Kidney (tissue), 14 donors: Measurements from ENCODE around the gene ITGA5. TPM values are rescaled to one million over a fixed set of nuclear protein-coding genes. Genes with fewer than 3 reads are reported as not detected.

Source experiments
- DNase-seq, 5 donors: peaks; one replicate each; pipeline ENCODE4 v3.0.0-alpha.2; 2013 to 2020
- FAIRE-seq: peaks from 2 replicates; lab custom pipeline; 2012; peaks lifted over from hg19 to GRCh38; lab: Jason Lieb, UNC
- H3K27ac ChIP-seq, 2 donors: one replicate each; pipeline ENCODE4 v1.7.0; 2013; ENCODE audit warnings: low read depth in 2 of 2, low read length in 2 of 2, inconsistent platforms in 1 of 2
- H3K27me3 ChIP-seq: one replicate; pipeline ENCODE4 v1.7.1; 2013; ENCODE audit warnings: low read length, inconsistent platforms; ENCODE audit not compliant: control insufficient read depth, insufficient read depth
- H3K36me3 ChIP-seq, 3 donors: one replicate each; pipeline versions ENCODE4 v1.7.0 to v1.7.1; 2013; ENCODE audit warnings: low read length in 3 of 3, control low read depth in 1 of 3, inconsistent platforms in 1 of 3; ENCODE audit not compliant: insufficient read depth in 3 of 3, control insufficient read depth in 2 of 3
- H3K4me1 ChIP-seq, 3 donors: one replicate each; pipeline versions ENCODE4 v1.7.0 to v1.7.1; 2013; ENCODE audit warnings: low read length in 3 of 3, inconsistent platforms in 1 of 3, low read depth in 1 of 3; ENCODE audit not compliant: control insufficient read depth in 2 of 3, insufficient read depth in 2 of 3
- H3K4me3 ChIP-seq, 3 donors: one replicate each; pipeline versions ENCODE4 v1.7.0 to v1.8.1; 2013; ENCODE audit warnings: low read length in 3 of 3, control low read depth in 1 of 3, inconsistent platforms in 1 of 3
- H3K9ac ChIP-seq, 3 donors: one replicate each; pipeline versions ENCODE4 v1.7.0 to v1.7.1; 2013; ENCODE audit warnings: low read length in 3 of 3, control low read depth in 1 of 3, inconsistent platforms in 1 of 3
- H3K9me3 ChIP-seq, 3 donors: one replicate each; pipeline versions ENCODE4 v1.7.0 to v1.7.1; 2013; ENCODE audit warnings: low read length in 3 of 3, control low read depth in 1 of 3, inconsistent platforms in 1 of 3; ENCODE audit not compliant: control insufficient read depth in 2 of 3, insufficient read depth in 1 of 3
- CTCF ChIP-seq: IDR thresholded peaks from 3 replicates; pipeline ENCODE4 v1.5.1; 2012; ENCODE audit warnings: mild to moderate bottlenecking, moderate library complexity, borderline replicate concordance; ENCODE audit not compliant: insufficient read depth; ENCODE audit errors: extremely low read depth
- intact Hi-C: fragments of 100-400 bp; cut with DNase I; formaldehyde crosslinking; loops from one replicate; pipeline ENCODE4 v1.11.1; 2022
- polyA plus RNA-seq: library from polyadenylated mRNA; stranded (reverse); fragments of 350-450 nt; fragmentation: Illumina TruSeq; extraction: RNeasy Lipid Tissue Mini Kit (QIAGEN cat#74804); gene quantifications from one replicate; pipeline ENCODE4 v1.2.3, GENCODE V29; 2014; ENCODE audit warnings: low read depth, low replicate concordance; ENCODE audit not compliant: insufficient read depth
- total RNA-seq: library from RNA; stranded (reverse); fragmentation: NEBNext Ultra II Directional; extraction: Animal tissue kit (Norgen Biotek cat#: 25700); gene quantifications from one replicate; pipeline ENCODE4 v1.2.1, GENCODE V29; 2021
- donor health status: control.
- donor health status: control.
- donor health status: control.
- donor health status: control.
- donor health status: control.
- donor health status: DM: yes; HTN: yes; CAD: no.
- donor health status: Normal renal cell carcinoma (clear cell type).

ITGA5 gene
- total and polyA plus RNA-seq, 2 donors from 2014 or later, result 11.4 to 65.6 TPM

- no peak overlapping the region for H3K9ac ChIP-seq
- no peaks in the 10 kb centered on the region for H3K36me3 ChIP-seq
- no peaks in the 10 kb centered on the region for H3K27me3 ChIP-seq
- no peak for FAIRE-seq
- no peak overlapping the region for H3K4me3 ChIP-seq
- no peaks in the 10 kb centered on the region for H3K4me1 ChIP-seq
- H3K9me3 ChIP-seq, result no peaks in the 10 kb centered on the region
- DNase-seq, result no peak
- intact Hi-C loops, result no loop called here
- no peak for TF ChIP-seq CTCF
- H3K27ac ChIP-seq, result no peak overlapping the region
These were observed 44.0 kb upstream of the ITGA5 start for GRCh38 chr12:54463034-54463433.

- FAIRE-seq (no peak), DNase-seq (no peak)
- H3K27ac ChIP-seq, result no peak overlapping the region
- no peak for TF ChIP-seq CTCF
- no peaks in the 10 kb centered on the region for H3K4me1 ChIP-seq
- H3K9me3 ChIP-seq, result no peaks in the 10 kb centered on the region
- intact Hi-C loops, result no loop called here
- H3K4me3 ChIP-seq, result no peak overlapping the region
- no peak overlapping the region for H3K9ac ChIP-seq
- no peaks in the 10 kb centered on the region for H3K27me3 ChIP-seq
- H3K36me3 ChIP-seq, result no peaks in the 10 kb centered on the region
These were observed 41.4 kb upstream of the ITGA5 start for GRCh38 chr12:54460317-54460923.

- FAIRE-seq (no peak), DNase-seq (no peak)
- no peaks in the 10 kb centered on the region for H3K36me3 ChIP-seq
- no peaks in the 10 kb centered on the region for H3K27me3 ChIP-seq
- TF ChIP-seq CTCF, result no peak
- no peak overlapping the region for H3K9ac ChIP-seq
- no peaks in the 10 kb centered on the region for H3K4me1 ChIP-seq
- no peaks in the 10 kb centered on the region for H3K9me3 ChIP-seq
- intact Hi-C loops, result no loop called here
- H3K27ac ChIP-seq, result no peak overlapping the region
- no peak overlapping the region for H3K4me3 ChIP-seq
These were observed 40.3 kb upstream of the ITGA5 start for GRCh38 chr12:54459355-54459754.
